Measurements from ENCODE around the gene SOX9.

SOX9 gene

DNA sequence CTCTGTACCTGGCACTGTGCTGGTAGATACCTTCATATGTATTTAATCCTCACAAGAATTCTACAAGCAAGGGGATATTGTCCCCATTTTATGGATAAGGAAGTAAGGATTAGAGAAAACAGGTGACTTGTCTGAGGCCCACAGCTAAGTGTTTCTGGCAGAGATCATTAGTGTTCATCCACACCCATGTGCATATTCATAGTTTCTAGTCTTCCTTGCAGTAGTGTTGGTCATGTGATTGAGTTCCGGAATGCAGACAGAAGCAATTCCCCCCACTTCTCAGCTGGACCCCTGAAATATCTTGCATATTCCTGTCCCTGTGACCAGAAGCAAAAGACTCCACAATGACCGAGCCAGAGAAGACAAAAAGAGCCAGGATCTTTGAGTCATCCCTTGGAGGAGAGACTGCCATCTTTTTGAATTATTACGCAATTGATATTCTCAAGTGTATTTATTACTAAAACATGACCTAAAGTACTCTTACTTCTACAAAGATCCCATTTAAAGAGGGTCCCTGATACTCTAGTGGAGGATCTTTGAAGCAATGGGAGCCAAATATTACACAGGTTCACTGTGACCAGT is 43.4 kb downstream of the SOX9 start:
- DNase-seq, result no peak

DNA sequence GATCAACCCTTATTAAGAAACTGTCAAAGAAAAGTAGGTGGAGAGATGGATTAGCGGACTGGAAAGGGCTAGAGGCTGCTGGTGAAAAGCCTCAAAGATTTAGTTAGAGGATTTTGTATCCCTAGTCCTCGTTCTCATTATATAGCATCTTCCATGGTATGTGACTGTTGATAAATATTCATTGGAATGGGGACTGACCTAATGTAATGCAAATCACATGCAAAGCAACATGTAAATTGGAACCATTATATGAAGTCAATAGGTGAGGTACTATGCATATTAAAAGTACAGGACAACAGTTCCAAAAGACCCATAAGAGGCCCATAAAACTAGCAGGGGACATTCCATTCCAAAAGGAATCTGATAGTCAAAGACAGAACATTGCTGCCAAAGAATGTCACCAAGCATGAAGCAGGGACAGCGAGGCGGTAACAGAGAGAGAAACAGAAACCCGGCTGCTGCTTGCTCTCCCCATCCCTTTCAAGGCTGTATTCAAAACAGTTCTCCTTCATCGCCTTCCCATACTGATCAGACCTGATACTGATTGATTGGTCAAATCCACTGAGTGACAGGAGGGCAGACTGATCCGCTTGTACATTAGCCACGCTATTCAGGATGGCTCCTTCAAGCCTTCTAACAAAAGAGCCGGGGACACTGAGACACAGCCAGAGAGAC is 44.5 kb downstream of the SOX9 start:
- no peak for DNase-seq

DNA sequence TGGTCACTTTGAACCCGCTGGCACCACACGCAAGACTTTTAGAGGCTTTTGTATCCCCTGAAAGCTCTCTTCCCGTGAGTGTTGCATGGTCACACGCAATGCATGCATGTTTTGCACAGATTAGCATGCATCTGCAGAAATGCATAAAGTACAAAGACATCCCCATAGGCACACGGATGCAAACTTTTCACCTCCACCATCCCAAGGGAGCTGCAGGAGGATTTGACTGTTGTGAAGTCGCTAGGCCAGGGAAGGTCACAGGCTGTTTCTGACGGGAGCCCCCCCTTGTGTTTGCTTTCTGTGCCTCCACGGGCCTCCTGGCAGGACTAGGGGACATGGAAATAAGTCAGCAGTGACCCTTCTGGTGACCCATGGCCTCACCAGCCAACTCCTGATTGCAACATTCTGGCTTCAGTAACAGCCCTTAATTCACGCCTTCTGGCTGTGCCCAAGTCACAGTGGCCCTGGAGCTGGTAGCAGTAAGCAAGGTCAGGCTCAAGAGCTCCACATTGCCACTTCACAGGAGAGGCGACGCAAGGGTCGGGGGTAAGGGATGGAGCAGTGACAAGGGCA is 45.1 kb downstream of the SOX9 start:
- DNase-seq, result no peak

DNA sequence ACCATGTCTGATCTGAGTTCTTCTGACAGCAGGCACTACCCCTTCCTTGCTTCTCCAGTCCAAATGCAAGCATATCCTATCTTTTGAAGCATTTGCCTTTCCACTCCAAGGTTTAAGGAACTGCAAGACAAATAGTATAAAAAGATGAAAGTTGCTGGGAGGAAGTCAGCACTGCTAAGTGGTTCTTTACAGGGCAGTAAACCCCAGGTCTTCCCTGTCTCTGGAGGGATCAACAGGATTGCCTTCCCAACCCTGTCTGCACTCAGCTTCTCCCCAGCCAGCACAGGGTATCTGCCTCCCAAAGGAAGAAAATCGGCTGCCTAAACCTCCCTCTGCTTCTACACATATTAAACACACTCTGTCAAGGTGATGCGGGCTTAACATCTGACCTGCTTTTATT is 46.8 kb downstream of the SOX9 start:
- DNase-seq, result no peak

DNA sequence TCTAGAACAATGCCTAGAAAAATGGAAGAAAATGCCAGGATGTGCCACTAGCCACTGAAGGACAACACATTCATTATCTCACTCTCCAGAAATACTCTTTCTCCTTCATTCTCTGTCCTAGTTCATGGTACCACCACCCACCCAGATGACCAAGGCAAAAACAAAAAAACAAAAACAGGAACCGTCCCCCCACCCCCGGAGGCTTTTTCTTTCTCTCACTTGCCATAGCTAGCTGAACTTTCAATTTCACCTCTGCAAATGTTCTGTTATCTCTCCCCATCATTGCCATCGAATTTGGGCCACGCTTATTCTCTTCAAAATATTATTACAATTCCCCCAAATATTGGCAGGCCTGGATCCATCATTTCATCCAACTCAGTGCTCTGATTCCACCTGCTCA is 49.0 kb downstream of the SOX9 start:
- no peak for DNase-seq

DNA sequence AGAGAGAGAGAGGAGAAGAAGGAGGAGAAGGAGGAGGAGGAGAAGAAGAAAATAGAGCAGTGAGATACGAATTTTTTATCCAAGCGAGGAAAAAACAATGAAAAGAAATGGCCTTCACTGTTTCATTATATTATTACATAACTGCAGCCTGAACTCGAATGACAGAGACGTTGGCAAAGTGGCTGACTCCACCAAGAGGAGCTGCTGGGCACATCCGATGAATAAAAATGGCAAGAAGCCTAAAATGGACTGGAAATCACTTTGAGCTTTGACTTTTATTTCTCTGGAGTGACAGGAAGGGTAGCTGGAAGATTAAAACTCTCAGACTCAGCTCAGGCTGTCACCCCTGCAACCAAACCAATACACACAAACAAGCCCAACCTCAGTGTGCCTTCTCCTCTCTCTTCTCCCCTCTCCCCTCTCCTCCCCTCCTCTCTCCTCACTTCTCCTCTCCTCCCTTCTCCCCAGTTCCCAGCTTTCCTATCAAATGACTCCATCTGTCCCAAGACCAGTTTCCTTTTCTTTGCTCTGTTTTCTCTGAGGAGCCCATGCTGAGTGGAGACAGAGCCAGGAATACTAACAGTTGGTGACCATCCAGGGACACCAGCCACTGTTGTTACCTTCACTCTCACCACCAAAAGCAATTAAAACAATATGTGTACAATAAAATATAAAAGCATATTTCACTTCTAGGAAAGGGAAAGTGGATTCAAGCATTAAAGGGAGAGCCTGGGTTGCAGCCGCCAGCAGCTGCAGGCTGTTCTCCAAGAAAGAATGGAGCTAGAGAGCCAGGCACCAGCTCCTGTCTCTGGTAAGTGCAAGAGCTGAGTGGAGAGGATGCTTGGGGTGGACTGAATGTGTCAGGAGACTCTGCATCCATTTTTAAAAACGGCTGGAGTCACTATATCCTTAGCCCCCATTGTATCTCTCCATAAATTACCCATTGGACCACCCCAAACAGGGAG is 51.2 kb downstream of the SOX9 start:
- DNase-seq, result no peak

DNA sequence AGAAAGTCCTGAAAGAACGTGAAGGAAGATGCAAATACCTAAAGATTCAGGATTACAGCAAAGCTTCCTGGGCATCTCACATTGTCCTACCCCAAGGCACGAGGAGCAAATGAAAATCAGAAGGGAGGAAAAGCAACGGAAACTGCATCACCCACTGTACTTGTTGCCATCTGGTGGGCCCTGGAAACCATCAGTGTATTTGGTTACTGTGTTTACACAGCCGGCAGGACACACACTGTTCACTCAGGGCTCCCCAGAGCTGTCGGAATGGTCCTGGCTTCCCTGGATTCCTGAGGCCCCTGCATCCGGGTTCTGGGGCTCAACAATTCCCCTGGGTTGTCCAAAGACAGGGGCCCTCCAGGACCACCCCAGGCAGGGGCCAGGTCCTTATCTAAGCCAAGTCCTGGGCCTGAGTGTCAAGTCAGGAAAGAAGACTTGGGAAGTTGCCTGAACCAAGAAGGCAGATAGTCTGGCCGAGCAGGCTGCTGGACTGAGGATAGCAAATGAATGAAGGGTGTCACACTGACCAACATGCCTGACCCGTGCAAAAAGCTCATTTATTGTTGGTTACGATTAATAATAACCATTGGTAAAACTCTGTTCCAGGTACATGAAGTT is 52.8 kb downstream of the SOX9 start:
- DNase-seq, result no peak

DNA sequence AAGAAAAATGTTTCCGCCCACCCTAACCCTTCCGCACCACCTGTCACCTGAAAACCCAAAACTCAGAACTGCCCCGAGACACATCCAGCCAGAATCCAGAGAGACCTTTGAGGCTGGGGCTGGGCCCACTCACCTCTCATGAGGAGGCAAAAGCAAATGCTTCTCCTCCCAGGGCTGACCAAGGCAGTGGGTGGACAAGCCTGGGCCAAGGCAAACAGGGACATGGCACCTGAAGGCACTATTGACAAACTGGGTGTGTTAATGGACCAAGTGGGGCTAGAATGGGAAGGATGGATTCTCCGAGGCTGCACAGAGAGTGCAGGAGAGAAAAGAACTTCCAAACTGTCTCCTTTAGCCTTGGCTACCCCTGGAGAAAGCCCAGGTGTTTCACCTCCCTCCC is 54.4 kb downstream of the SOX9 start:
- no peak for DNase-seq

Measured in activated CD8-positive, alpha-beta memory T cell treated with anti-CD3 and anti-CD28 coated beads, Interleukin-2, amount 50 U/mL, for 4 hours (primary cell).